C4-2B (cell line): ENCODE results near the gene PRSS33.
A peak's percentile ranks its signal among the peaks of the same experiment; 100 is the strongest.

Experiments
- ZFX ChIP-seq: fragments of 450-650 bp; IDR thresholded peaks from 2 replicates; pipeline ENCODE4 v1.6.1; 2017
- TF ChIP-seq, protein P1 (sequence below): fragments of 450-650 bp; conservative IDR thresholded peaks from 2 replicates; pipeline ENCODE4 v1.5.1; 2017; ENCODE audit warnings: mild to moderate bottlenecking

DNA sequence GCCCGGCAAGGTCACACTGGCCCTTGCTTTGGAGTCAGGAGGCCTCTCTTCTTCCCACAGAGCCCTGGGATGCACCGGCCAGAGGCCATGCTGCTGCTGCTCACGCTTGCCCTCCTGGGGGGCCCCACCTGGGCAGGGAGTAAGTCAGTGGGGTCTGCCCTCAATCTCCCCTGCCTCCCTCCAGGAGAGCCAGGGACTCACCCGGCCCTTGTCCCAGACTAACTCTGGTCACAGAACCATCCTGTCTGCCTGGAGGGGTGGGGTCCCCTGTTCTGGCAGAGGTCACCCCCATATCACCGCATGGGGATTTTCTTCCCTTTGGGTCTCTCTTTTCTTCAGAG lies 43.0 kb upstream of the PRSS33 start:
- TF ChIP-seq, protein P1, sequence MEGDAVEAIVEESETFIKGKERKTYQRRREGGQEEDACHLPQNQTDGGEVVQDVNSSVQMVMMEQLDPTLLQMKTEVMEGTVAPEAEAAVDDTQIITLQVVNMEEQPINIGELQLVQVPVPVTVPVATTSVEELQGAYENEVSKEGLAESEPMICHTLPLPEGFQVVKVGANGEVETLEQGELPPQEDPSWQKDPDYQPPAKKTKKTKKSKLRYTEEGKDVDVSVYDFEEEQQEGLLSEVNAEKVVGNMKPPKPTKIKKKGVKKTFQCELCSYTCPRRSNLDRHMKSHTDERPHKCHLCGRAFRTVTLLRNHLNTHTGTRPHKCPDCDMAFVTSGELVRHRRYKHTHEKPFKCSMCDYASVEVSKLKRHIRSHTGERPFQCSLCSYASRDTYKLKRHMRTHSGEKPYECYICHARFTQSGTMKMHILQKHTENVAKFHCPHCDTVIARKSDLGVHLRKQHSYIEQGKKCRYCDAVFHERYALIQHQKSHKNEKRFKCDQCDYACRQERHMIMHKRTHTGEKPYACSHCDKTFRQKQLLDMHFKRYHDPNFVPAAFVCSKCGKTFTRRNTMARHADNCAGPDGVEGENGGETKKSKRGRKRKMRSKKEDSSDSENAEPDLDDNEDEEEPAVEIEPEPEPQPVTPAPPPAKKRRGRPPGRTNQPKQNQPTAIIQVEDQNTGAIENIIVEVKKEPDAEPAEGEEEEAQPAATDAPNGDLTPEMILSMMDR: no peak
- TF ChIP-seq ZFX: 0 out of 2 replicates have a peak, but pooled peaks have one; percentile 24
